Right lobe of liver (tissue), 6 donors: ENCODE data around the gene EMX2. TPM values are rescaled to one million over a fixed set of nuclear protein-coding genes. Genes with fewer than 3 reads are reported as not detected.
A peak's percentile ranks its signal among the peaks of the same experiment; 100 is the strongest.

Experiments
- ATAC-seq, 4 donors: fragments of 200-7000 bp; cut with Tn5 transposase; one replicate each; pipeline ENCODE4 v1.9.1; 2020; ENCODE audit warnings: mild to moderate bottlenecking in 4 of 4, moderate library complexity in 4 of 4
- DNase-seq, 3 donors: peaks; one replicate each; pipeline ENCODE4 v3.0.0-alpha.2; 2020
- H3K27ac ChIP-seq, 3 donors: fragments of 200-600 bp; one replicate each; pipeline ENCODE4 v1.8.0; 2022
- H3K27me3 ChIP-seq, 2 donors: fragments of 200-600 bp; one replicate each; pipeline ENCODE4 v1.8.0; 2022
- H3K36me3 ChIP-seq, 4 donors: fragments of 200-600 bp; sonication (generic) in 1 of 4; one replicate each; pipeline versions ENCODE4 v1.5.1 to v1.8.0; 2017 to 2022; ENCODE audit warnings: control low read depth in 1 of 4
- H3K4me1 ChIP-seq, 4 donors: fragments of 200-600 bp; sonication (generic) in 1 of 4; one replicate each; pipeline versions ENCODE4 v1.5.1 to v1.8.0; 2017 to 2022; ENCODE audit warnings: control low read depth in 1 of 4
- H3K4me3 ChIP-seq, 3 donors: fragments of 200-600 bp; one replicate each; pipeline ENCODE4 v1.8.0; 2022
- H3K9me3 ChIP-seq, 4 donors: fragments of 200-600 bp; sonication (generic) in 1 of 4; one replicate each; pipeline versions ENCODE4 v1.5.1 to v1.8.0; 2017 to 2022; ENCODE audit warnings: control low read depth in 1 of 4
- CTCF ChIP-seq, 4 donors: fragments of 200-600 bp in 3 of 4; fragments of 450-650 bp in 1 of 4; IDR thresholded peaks; one replicate each; pipeline versions ENCODE4 v1.5.1 to v1.8.0; 2016 to 2022; ENCODE audit warnings: antibody characterized with exemption in 4 of 4, mild to moderate bottlenecking in 2 of 4
- POLR2A ChIP-seq: fragments of 450-650 bp; IDR thresholded peaks from one replicate; pipeline ENCODE4 v1.6.1; 2017; ENCODE audit warnings: antibody characterized with exemption, mild to moderate bottlenecking
- WGBS: methylation state at CpG from one replicate; pipeline ENCODE4 v1.1.6; 2018; ENCODE audit warnings: low coverage, low lambda C conversion rate; ENCODE audit not compliant: insufficient coverage; ENCODE audit errors: missing lambda C conversion rate; 5-methylcytosine and 5-hydroxymethylcytosine counted together
- intact Hi-C, 2 donors: fragments of 100-400 bp; cut with DNase I; formaldehyde crosslinking; loops; one replicate each; pipeline versions ENCODE4 v1.11.2 to v1.14.1; 2022
- long read RNA-seq: library from polyadenylated mRNA; unstranded; transcript quantifications from one replicate; pipeline ENCODE4 v2.0.0, GENCODE V29; 2019
- total RNA-seq, 6 experiments: library from RNA; depleted of rRNA in 2 of 6; stranded (reverse); fragments of >200 nt in 2 of 6; fragmentation: NEBNext Ultra II Directional in 3 of 6; extraction: Animal tissue kit (Norgen Biotek cat#: 25700) in 3 of 6; gene quantifications; one replicate each; pipeline versions ENCODE4 v1.1.0 to v1.2.4, GENCODE V29; 2016 to 2023
- donor health status: DM: no; HTN: yes; CAD: no.
- donor health status: DM: no; HTN: no; CAD: no.
- donor health status: DM: no; HTN: no; CAD: no.
- donor health status: DM: no; HTN: yes; CAD: no.
- donor health status: DM: no; HTN: yes; CAD: no.

Gene EMX2
- not detected for total RNA-seq
- long read RNA-seq = 0 reads

- 6% methylated on average over 22 of the region's 26 CpGs for WGBS
- Histone ChIP-seq H3K4me3 (no peak within 1 kb of the TSS), H3K4me1 (peaks cover 0 to 30% (median 13%) of the 10 kb centered on the region in 4 donors), H3K9me3 (no peaks in the 10 kb centered on the region), H3K27me3 (peaks cover 31 to 63% of the 10 kb centered on the region in 2 donors), H3K36me3 (no peaks in the 10 kb centered on the region), H3K27ac (no peak within 1 kb of the TSS)
- intact Hi-C loops = no loop called here
- ATAC-seq = no peak
- no peak for TF ChIP-seq CTCF (IDR thresholded peaks at IDR 0.05)
- TF ChIP-seq POLR2A = no peak
- DNase-seq = no peak
Observed at GRCh38 chr10:117542706-117543224, at the start of gene EMX2. Gene EMX2 (plus strand): TSS chr10:117542746. CDS start chr10:117543268, 522 bp downstream.

- Histone ChIP-seq H3K9me3 (no peaks in the 10 kb centered on the region), H3K27ac (no peak overlapping the region), H3K36me3 (no peaks in the 10 kb centered on the region), H3K4me1 (no peaks in the 10 kb centered on the region), H3K4me3 (no peak overlapping the region), H3K27me3 (no peaks in the 10 kb centered on the region)
- TF ChIP-seq CTCF (IDR thresholded peaks at IDR 0.05) (no peak), POLR2A (no peak)
- no peak for DNase-seq
- intact Hi-C loops = loop anchor here in 1 of 2 donors (5.0 kb wide), 1 partner anchor 741 kb away; no protein-coding TSS in a partner anchor
- 24% methylated on average over 5 of the region's 5 CpGs for WGBS
- ATAC-seq = no peak
Observed at GRCh38 chr10:117496031-117496430, 46.5 kb upstream of the EMX2 start.

GRCh38 chr10:117496616-117497028, 45.9 kb upstream of the EMX2 start:
- no peak overlapping the region for H3K27ac ChIP-seq
- WGBS = 6% methylated on average over 17 of the region's 17 CpGs
- H3K9me3 ChIP-seq = no peaks in the 10 kb centered on the region
- H3K27me3 ChIP-seq = no peaks in the 10 kb centered on the region
- intact Hi-C loops = loop anchor here in 1 of 2 donors (5.0 kb wide), 1 partner anchor 741 kb away; no protein-coding TSS in a partner anchor
- DNase-seq (peak; percentile 71 to 79 (median 73)), ATAC-seq (peak; percentile 93 to 99 (median 98))
- no peak for TF ChIP-seq POLR2A
- TF ChIP-seq CTCF (IDR thresholded peaks at IDR 0.05) = peak; percentile 86 to 97 (median 92)
- H3K4me3 ChIP-seq = no peak overlapping the region
- no peaks in the 10 kb centered on the region for H3K4me1 ChIP-seq
- H3K36me3 ChIP-seq = no peaks in the 10 kb centered on the region

GRCh38 chr10:117497736-117498135, 44.8 kb upstream of the EMX2 start:
- no peak overlapping the region for H3K27ac ChIP-seq
- intact Hi-C loops = loop anchor here in 1 of 2 donors (5.0 kb wide), 1 partner anchor 740 kb away; no protein-coding TSS in a partner anchor
- no peaks in the 10 kb centered on the region for H3K4me1 ChIP-seq
- H3K36me3 ChIP-seq = no peaks in the 10 kb centered on the region
- H3K27me3 ChIP-seq = no peaks in the 10 kb centered on the region
- TF ChIP-seq POLR2A (no peak), CTCF (IDR thresholded peaks at IDR 0.05) (no peak)
- DNase-seq = no peak
- H3K9me3 ChIP-seq = no peaks in the 10 kb centered on the region
- H3K4me3 ChIP-seq = no peak overlapping the region
- no peak for ATAC-seq
- 71% methylated on average over 5 of the region's 6 CpGs for WGBS
